ENCODE measurements around the gene MYBPC1. TPM values are rescaled to one million over a fixed set of nuclear protein-coding genes. Genes with fewer than 3 reads are reported as not detected.

Gene MYBPC1
- polyA plus RNA-seq, 3 donors: 0.04 to 0.16 TPM; not detected in 1

DNA sequence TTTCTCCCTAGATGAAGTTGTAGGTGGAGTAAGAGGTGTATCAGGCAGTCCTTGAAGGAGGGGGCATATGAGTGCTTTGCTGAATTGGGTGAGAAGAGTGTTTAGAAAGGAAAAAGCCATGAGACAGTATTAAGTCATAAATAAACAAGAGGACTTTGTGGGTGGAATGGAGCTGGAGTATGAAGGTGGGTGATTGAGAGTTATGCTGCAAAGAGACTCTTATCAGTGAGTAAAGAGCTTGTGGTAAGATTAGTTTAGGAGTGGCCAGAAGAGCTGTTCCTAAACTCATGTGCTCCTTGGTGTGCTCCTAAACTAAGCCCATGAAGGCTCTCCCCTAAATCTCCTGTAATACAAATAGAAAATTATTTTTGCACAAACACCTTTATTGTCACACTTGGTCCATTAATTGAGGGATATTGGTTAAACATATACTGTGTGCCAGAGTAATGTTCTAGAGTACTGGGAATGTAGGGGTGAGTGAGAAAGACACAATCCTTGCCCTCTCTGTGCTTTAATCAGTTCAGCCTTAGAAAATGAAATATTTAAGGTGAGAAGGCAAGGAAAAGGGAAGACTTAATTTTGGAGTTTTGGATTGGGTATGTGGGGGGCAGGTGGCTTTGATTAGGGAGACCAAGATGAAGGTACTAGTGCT is 112.5 kb downstream of the MYBPC1 start:
- Histone ChIP-seq H2AFZ (ENCODE audit: insufficient read depth, low read depth, low read length, poor library complexity, severe bottlenecking) (no peak overlapping the region), H3K27me3 (ENCODE audit: control insufficient read depth in 2 of 2, insufficient read depth in 2 of 2, low read length in 2 of 2) (no peaks in the 10 kb centered on the region), H3K36me3 (replicated peaks in 1 of 2; ENCODE audit: control insufficient read depth in 1 of 2, insufficient read depth in 2 of 2, low read length in 2 of 2) (peaks cover 2 to 7% of the 10 kb centered on the region in 2 donors), H3K4me3 (replicated peaks in 1 of 3; ENCODE audit: low read depth in 2 of 3, low read length in 3 of 3) (no peak overlapping the region), H3K9me3 (replicated peaks in 1 of 2; ENCODE audit: control insufficient read depth in 1 of 2, insufficient read depth in 1 of 2, low read length in 2 of 2) (no peaks in the 10 kb centered on the region), H3K9ac (ENCODE audit: insufficient read depth, low read length, poor library complexity, severe bottlenecking) (no peak overlapping the region), H3K4me2 (replicated peaks; ENCODE audit: extremely low read depth, low read length, poor library complexity, severe bottlenecking) (no peak overlapping the region), H3K79me2 (ENCODE audit: insufficient read depth, low read length) (peaks cover 83% of the 10 kb centered on the region), H4K20me1 (ENCODE audit: insufficient read depth, low read length) (peaks cover 67% of the 10 kb centered on the region), H3K4me1 (ENCODE audit: control insufficient read depth in 1 of 2, insufficient read depth in 2 of 2, low read length in 2 of 2) (peaks cover 7 to 11% of the 10 kb centered on the region in 2 donors), H3K27ac (ENCODE audit: low read depth in 1 of 2, low read length in 2 of 2) (no peak overlapping the region)
- intact Hi-C loops (cut with micrococcal nuclease): no loop called here
- TF ChIP-seq, protein P1, sequence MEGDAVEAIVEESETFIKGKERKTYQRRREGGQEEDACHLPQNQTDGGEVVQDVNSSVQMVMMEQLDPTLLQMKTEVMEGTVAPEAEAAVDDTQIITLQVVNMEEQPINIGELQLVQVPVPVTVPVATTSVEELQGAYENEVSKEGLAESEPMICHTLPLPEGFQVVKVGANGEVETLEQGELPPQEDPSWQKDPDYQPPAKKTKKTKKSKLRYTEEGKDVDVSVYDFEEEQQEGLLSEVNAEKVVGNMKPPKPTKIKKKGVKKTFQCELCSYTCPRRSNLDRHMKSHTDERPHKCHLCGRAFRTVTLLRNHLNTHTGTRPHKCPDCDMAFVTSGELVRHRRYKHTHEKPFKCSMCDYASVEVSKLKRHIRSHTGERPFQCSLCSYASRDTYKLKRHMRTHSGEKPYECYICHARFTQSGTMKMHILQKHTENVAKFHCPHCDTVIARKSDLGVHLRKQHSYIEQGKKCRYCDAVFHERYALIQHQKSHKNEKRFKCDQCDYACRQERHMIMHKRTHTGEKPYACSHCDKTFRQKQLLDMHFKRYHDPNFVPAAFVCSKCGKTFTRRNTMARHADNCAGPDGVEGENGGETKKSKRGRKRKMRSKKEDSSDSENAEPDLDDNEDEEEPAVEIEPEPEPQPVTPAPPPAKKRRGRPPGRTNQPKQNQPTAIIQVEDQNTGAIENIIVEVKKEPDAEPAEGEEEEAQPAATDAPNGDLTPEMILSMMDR (IDR thresholded peaks at IDR 0.05): no peak
- Mint-ChIP-seq H3K27ac (peak overlapping the region in 3 of 7 donors; percentile 4 to 73 (median 24)), H3K4me3 (no peak overlapping the region), H3K4me1 (peaks cover 54% of the 10 kb centered on the region), H3K9me3 (no peaks in the 10 kb centered on the region), H3K36me3 (peaks cover 11 to 17% of the 10 kb centered on the region in 2 donors), H3K27me3 (ENCODE audit: low read depth in 3 of 3) (peaks cover 0 to 3% (median 0%) of the 10 kb centered on the region in 3 donors)
- no peak for DNase-seq

DNA sequence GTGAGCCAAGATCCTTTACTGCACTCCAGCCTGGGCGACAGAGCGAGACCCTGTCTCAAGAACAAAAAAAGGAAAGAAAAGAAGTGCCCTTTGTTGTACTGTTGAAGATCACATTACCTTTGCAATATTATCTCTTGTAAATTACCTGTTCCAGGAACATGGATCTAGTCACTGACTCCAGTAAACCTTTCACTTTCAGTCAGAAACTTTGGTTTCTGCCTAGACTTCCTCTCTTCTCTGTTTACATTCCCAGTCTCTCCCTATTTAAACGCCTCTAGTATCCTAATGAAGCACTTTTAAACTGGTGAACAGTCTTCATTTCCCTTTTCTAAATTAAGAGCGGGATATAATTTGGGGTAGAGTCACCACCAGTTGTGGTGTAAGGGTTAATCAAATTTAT is 115.5 kb downstream of the MYBPC1 start:
- no peak overlapping the region for H3K4me3 ChIP-seq (replicated peaks in 1 of 3; ENCODE audit: low read depth in 2 of 3, low read length in 3 of 3)
- no peak overlapping the region for H3K9ac ChIP-seq (ENCODE audit: insufficient read depth, low read length, poor library complexity, severe bottlenecking)
- H3K27ac Mint-ChIP-seq: peak overlapping the region in 4 of 7 donors; percentile 51 to 68 (median 64)
- H3K4me2 ChIP-seq (replicated peaks; ENCODE audit: extremely low read depth, low read length, poor library complexity, severe bottlenecking): no peak overlapping the region
- H3K36me3 Mint-ChIP-seq: peaks cover 4 to 11% of the 10 kb centered on the region in 2 donors
- H3K27ac ChIP-seq (ENCODE audit: low read depth in 1 of 2, low read length in 2 of 2): no peak overlapping the region
- 80% methylated on average over 1 of the region's 4 CpGs for WGBS (ENCODE audit: insufficient coverage)
- no peaks in the 10 kb centered on the region for H3K9me3 Mint-ChIP-seq
- no peaks in the 10 kb centered on the region for H3K27me3 ChIP-seq (ENCODE audit: control insufficient read depth in 2 of 2, insufficient read depth in 2 of 2, low read length in 2 of 2)
- no peak overlapping the region for H2AFZ ChIP-seq (ENCODE audit: insufficient read depth, low read depth, low read length, poor library complexity, severe bottlenecking)
- H4K20me1 ChIP-seq (ENCODE audit: insufficient read depth, low read length): peaks cover 68% of the 10 kb centered on the region
- peaks cover 62% of the 10 kb centered on the region for H3K4me1 Mint-ChIP-seq
- peaks cover 87% of the 10 kb centered on the region for H3K79me2 ChIP-seq (ENCODE audit: insufficient read depth, low read length)
- H3K9me3 ChIP-seq (replicated peaks in 1 of 2; ENCODE audit: control insufficient read depth in 1 of 2, insufficient read depth in 1 of 2, low read length in 2 of 2): no peaks in the 10 kb centered on the region
- intact Hi-C loops (cut with micrococcal nuclease): no loop called here
- TF ChIP-seq, protein P1 (IDR thresholded peaks at IDR 0.05): no peak
- H3K4me1 ChIP-seq (ENCODE audit: control insufficient read depth in 1 of 2, insufficient read depth in 2 of 2, low read length in 2 of 2): peaks cover 17 to 24% of the 10 kb centered on the region in 2 donors
- no peak for DNase-seq
- H3K27me3 Mint-ChIP-seq (ENCODE audit: low read depth in 3 of 3): peaks cover 0 to 3% (median 0%) of the 10 kb centered on the region in 3 donors
- H3K4me3 Mint-ChIP-seq: no peak overlapping the region
- no peaks in the 10 kb centered on the region for H3K36me3 ChIP-seq (replicated peaks in 1 of 2; ENCODE audit: control insufficient read depth in 1 of 2, insufficient read depth in 2 of 2, low read length in 2 of 2)
